Mesenchymal stem cell (in vitro differentiated cells and primary cell): ENCODE measurements around the gene CAMK1G.

Experiments
- DNase-seq: peaks from one replicate; pipeline ENCODE4 v3.0.0-alpha.2; 2013
- H2AFZ ChIP-seq: one replicate; pipeline ENCODE4 v1.6.1; 2013; ENCODE audit warnings: low read depth, mild to moderate bottlenecking, control low read depth, inconsistent platforms, low read length, moderate library complexity
- H2AK5ac ChIP-seq: 2 replicates; pipeline ENCODE4 v1.6.1; 2013; ENCODE audit warnings: low read length, moderate library complexity, mild to moderate bottlenecking, inconsistent platforms; ENCODE audit not compliant: severe bottlenecking
- H2BK120ac ChIP-seq: one replicate; pipeline ENCODE4 v1.6.1; 2013; ENCODE audit warnings: low read depth, mild to moderate bottlenecking, inconsistent platforms, low read length, moderate library complexity
- H2BK12ac ChIP-seq, 2 experiments: one replicate each; pipeline ENCODE4 v1.6.1; 2013; ENCODE audit warnings: inconsistent platforms in 2 of 2, low read length in 2 of 2, mild to moderate bottlenecking in 2 of 2, moderate library complexity in 2 of 2, control low read depth in 1 of 2
- H2BK15ac ChIP-seq: one replicate; pipeline ENCODE4 v1.6.1; 2013; ENCODE audit warnings: mild to moderate bottlenecking, low read depth, inconsistent platforms; ENCODE audit not compliant: poor library complexity, severe bottlenecking
- H2BK5ac ChIP-seq: 2 replicates; pipeline ENCODE4 v1.6.1; 2013; ENCODE audit warnings: low read depth, mild to moderate bottlenecking, low read length, control low read depth, inconsistent platforms; ENCODE audit not compliant: poor library complexity, severe bottlenecking
- H3K14ac ChIP-seq, 2 experiments: one replicate each; pipeline ENCODE4 v1.6.1; 2013; ENCODE audit warnings: inconsistent platforms in 2 of 2, low read length in 2 of 2, control low read depth in 1 of 2, mild to moderate bottlenecking in 1 of 2, moderate library complexity in 1 of 2
- H3K18ac ChIP-seq, 2 experiments: one replicate each; pipeline ENCODE4 v1.6.1; 2013; ENCODE audit warnings: inconsistent platforms in 2 of 2, low read length in 2 of 2, control low read depth in 1 of 2, low read depth in 1 of 2, mild to moderate bottlenecking in 1 of 2
- H3K23ac ChIP-seq, 2 experiments: one replicate each; pipeline ENCODE4 v1.6.1; 2013; ENCODE audit warnings: inconsistent platforms in 2 of 2, low read length in 2 of 2, mild to moderate bottlenecking in 2 of 2, moderate library complexity in 2 of 2, control low read depth in 1 of 2
- H3K27ac ChIP-seq: 2 replicates; pipeline ENCODE4 v1.5.1; 2013; ENCODE audit warnings: mild to moderate bottlenecking, moderate library complexity, low read length, control low read depth, inconsistent platforms; ENCODE audit not compliant: poor library complexity, severe bottlenecking
- H3K27me3 ChIP-seq, 2 experiments: 2 replicates each; pipeline versions ENCODE4 v1.6.1 to v1.7.0; 2013; ENCODE audit warnings: low read length in 2 of 2, mild to moderate bottlenecking in 2 of 2, moderate library complexity in 2 of 2, control low read depth in 1 of 2, inconsistent platforms in 1 of 2; ENCODE audit not compliant: control insufficient read depth in 1 of 2, insufficient read depth in 1 of 2
- H3K36me3 ChIP-seq, 2 experiments: 2 replicates each; pipeline versions ENCODE4 v1.6.1 to v1.7.0; 2013; ENCODE audit warnings: low read length in 2 of 2, control low read depth in 1 of 2, inconsistent platforms in 1 of 2, low read depth in 1 of 2, mild to moderate bottlenecking in 1 of 2; ENCODE audit not compliant: insufficient read depth in 2 of 2, control insufficient read depth in 1 of 2
- H3K4ac ChIP-seq, 2 experiments: one replicate each; pipeline ENCODE4 v1.6.1; 2013; ENCODE audit warnings: inconsistent platforms in 2 of 2, low read length in 2 of 2, mild to moderate bottlenecking in 2 of 2, moderate library complexity in 2 of 2, control low read depth in 1 of 2, low read depth in 1 of 2
- H3K4me1 ChIP-seq: 2 replicates; pipeline ENCODE4 v1.6.1; 2013; ENCODE audit warnings: low read depth, low read length, control low read depth; ENCODE audit not compliant: control insufficient read depth, insufficient read depth
- H3K4me2 ChIP-seq: 2 replicates; pipeline ENCODE4 v1.6.1; 2013; ENCODE audit warnings: low read length, mild to moderate bottlenecking, inconsistent platforms; ENCODE audit not compliant: poor library complexity, severe bottlenecking
- H3K4me3 ChIP-seq, 2 experiments: 2 replicates each; pipeline versions ENCODE4 v1.5.1 to v1.7.0; 2013; ENCODE audit warnings: low read length in 2 of 2, mild to moderate bottlenecking in 2 of 2, control low read depth in 1 of 2, low read depth in 1 of 2; ENCODE audit not compliant: insufficient read depth in 1 of 2
- H3K79me1 ChIP-seq: replicated peaks from 2 replicates; pipeline ENCODE4 v1.6.1; 2013; ENCODE audit warnings: mild to moderate bottlenecking, control low read depth, low read length, inconsistent platforms; ENCODE audit not compliant: poor library complexity, severe bottlenecking
- H3K9ac ChIP-seq: 2 replicates; pipeline ENCODE4 v1.7.0; 2013; ENCODE audit warnings: mild to moderate bottlenecking, low read length, moderate library complexity
- H3K9me3 ChIP-seq: 2 replicates; pipeline ENCODE4 v1.7.0; 2013; ENCODE audit warnings: mild to moderate bottlenecking, low read length; ENCODE audit not compliant: control insufficient read depth
- H4K8ac ChIP-seq: one replicate; pipeline ENCODE4 v1.6.1; 2013; ENCODE audit warnings: inconsistent platforms, mild to moderate bottlenecking, low read length, moderate library complexity
- H4K91ac ChIP-seq: one replicate; pipeline ENCODE4 v1.6.1; 2013; ENCODE audit warnings: mild to moderate bottlenecking, low read length, inconsistent platforms
- WGBS: methylation state at CpG from one replicate; pipeline ENCODE4 v1.1.7; 2013; ENCODE audit warnings: mixed read lengths; 5-methylcytosine and 5-hydroxymethylcytosine counted together

Gene CAMK1G

DNA sequence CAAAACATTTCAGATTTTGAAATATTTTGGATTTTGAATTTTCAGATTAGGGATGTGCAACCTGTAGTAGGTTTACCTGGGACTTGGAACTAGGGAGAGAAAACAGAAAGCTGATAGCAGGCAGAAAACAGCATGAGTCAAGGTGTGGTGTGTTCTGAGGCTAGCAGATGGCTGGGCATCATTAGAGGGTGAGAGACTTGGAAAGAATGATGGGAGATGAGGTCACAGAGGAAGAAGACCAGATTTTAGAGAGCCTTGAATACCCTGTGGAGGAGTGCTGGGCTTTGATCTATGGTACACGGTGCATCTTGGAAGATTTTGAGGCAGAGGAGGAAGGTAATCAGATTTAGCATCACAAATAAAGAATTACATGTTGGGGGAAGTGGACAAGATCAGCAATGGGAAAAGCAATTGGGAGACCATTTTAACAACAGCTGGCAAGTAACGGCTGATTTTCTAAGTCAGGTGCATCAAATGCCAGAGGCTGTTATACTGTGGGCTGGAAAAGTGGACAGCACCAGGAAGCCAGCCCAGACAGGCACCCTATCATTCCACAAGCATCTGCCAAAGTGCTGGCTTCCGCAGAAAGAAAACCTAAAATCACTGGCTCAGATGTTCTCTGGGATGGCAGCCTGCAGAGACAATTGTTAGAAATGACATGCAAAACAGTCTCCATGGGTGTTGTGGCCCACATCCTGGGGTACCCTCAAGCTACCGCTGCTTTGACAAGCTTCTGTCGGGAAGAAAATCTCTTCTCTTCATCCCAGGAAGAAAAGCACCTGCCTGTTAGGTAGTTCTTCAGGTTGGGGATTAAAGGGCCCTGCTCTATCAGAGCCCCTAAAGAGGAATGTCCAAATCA lies 30.9 kb upstream of the CAMK1G start:
- H4K8ac ChIP-seq = no peak overlapping the region
- H2AFZ ChIP-seq = no peak overlapping the region
- DNase-seq = no peak
- WGBS = 72% methylated on average over 3 of the region's 5 CpGs
- H2AK5ac ChIP-seq = no peak overlapping the region
- H3K4me2 ChIP-seq = no peak overlapping the region
- no peak overlapping the region for H2BK12ac ChIP-seq
- no peak overlapping the region for H4K91ac ChIP-seq
- H2BK120ac ChIP-seq = no peak overlapping the region
- peaks cover 1% of the 10 kb centered on the region for H3K4me1 ChIP-seq
- no peak overlapping the region for H3K27ac ChIP-seq
- no peak overlapping the region for H3K4me3 ChIP-seq
- H3K27me3 ChIP-seq = peaks cover 27 to 32% of the 10 kb centered on the region in 2 experiments
- H3K36me3 ChIP-seq = no peaks in the 10 kb centered on the region
- H3K23ac ChIP-seq = no peak overlapping the region
- no peak overlapping the region for H3K9ac ChIP-seq
- no peak overlapping the region for H3K4ac ChIP-seq
- H2BK5ac ChIP-seq = no peak overlapping the region
- H2BK15ac ChIP-seq = no peak overlapping the region
- H3K14ac ChIP-seq = no peak overlapping the region
- H3K79me1 ChIP-seq = no peaks in the 10 kb centered on the region
- H3K18ac ChIP-seq = no peak overlapping the region
- no peaks in the 10 kb centered on the region for H3K9me3 ChIP-seq

DNA sequence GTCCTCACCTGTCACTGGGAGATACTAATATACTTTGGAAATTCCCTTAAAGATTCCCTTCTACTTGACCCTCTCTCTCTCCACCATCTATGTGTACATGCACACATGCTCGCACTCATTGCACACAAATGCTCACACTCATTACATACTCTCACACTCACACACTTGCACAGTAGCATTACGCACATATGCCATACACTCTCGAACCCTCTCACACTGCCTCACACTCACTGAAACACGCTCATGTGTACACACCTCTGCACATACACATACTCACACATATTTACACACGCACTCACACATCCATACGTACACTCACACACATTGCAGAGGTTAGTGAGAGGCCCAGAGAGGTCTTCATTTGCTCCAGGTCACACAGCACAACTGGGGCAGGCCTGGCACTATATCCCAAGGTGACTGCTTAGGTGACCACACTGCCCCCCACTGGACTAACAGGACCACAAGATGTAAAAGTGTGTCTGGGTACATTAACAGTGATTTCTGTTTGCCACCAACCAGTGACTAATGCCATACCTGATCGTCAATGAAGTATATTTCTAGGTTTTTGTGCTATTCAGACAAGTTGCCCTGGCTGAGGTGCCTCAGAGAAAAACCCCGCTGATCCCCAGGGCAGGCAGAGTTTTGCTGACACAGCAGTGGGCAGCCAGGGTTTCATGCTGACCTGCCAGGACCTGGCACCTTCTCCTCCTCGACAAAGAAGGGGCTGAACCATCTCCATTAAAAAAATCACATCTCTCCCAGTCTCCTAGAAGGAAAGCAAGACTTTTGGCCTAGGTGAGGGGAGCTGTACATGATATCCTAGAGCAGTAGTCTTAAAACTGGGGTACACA lies 28.5 kb upstream of the CAMK1G start:
- Histone ChIP-seq H2AFZ (no peak overlapping the region), H2BK15ac (no peak overlapping the region), H3K4me1 (no peaks in the 10 kb centered on the region), H3K9ac (no peak overlapping the region), H2BK5ac (no peak overlapping the region), H3K23ac (no peak overlapping the region), H2BK120ac (no peak overlapping the region), H2BK12ac (no peak overlapping the region), H3K27me3 (peaks cover 10 to 20% of the 10 kb centered on the region in 2 experiments), H3K79me1 (no peaks in the 10 kb centered on the region), H3K9me3 (no peaks in the 10 kb centered on the region), H3K14ac (no peak overlapping the region), H3K4ac (no peak overlapping the region), H4K91ac (no peak overlapping the region), H3K18ac (no peak overlapping the region), H3K36me3 (no peaks in the 10 kb centered on the region), H3K4me3 (no peak overlapping the region), H2AK5ac (no peak overlapping the region), H3K27ac (no peak overlapping the region), H3K4me2 (no peak overlapping the region), H4K8ac (no peak overlapping the region)
- DNase-seq = no peak
- WGBS = 95% methylated on average over 8 of the region's 9 CpGs

GRCh38 chr1:209556162-209556690 lies 27.3 kb upstream of the CAMK1G start:
- no peak overlapping the region for H3K4ac ChIP-seq
- H4K91ac ChIP-seq = no peak overlapping the region
- no peaks in the 10 kb centered on the region for H3K79me1 ChIP-seq
- H3K4me3 ChIP-seq = no peak overlapping the region
- no peak overlapping the region for H2AFZ ChIP-seq
- H3K14ac ChIP-seq = no peak overlapping the region
- no peaks in the 10 kb centered on the region for H3K4me1 ChIP-seq
- no peak overlapping the region for H2BK15ac ChIP-seq
- no peak for DNase-seq
- H3K18ac ChIP-seq = no peak overlapping the region
- no peak overlapping the region for H2AK5ac ChIP-seq
- no peak overlapping the region for H2BK120ac ChIP-seq
- no peak overlapping the region for H2BK5ac ChIP-seq
- H4K8ac ChIP-seq = no peak overlapping the region
- no peaks in the 10 kb centered on the region for H3K9me3 ChIP-seq
- no peak overlapping the region for H2BK12ac ChIP-seq
- WGBS = 63% methylated on average over 1 of the region's 1 CpG
- H3K27ac ChIP-seq = no peak overlapping the region
- H3K4me2 ChIP-seq = no peak overlapping the region
- H3K23ac ChIP-seq = no peak overlapping the region
- H3K9ac ChIP-seq = no peak overlapping the region
- no peaks in the 10 kb centered on the region for H3K36me3 ChIP-seq
- H3K27me3 ChIP-seq = peaks cover 9 to 16% of the 10 kb centered on the region in 2 experiments

DNA sequence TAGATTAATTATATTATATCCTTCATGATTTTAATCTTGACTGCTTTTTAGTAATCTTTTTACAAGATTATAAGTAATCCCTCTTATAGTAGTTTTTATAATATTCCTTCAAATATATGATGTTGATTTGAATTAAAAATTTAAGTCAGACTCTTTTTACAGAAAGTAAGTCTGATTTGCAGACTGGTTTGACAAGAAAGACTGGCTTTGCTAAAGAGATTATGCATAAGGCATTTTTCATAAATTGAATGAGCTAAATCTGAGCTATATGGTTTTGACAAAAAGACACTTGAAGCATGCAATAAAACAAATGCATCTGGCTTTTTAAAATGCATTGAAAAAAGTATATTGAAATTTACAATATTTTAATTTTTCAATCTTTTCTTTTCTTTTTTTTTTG lies 26.3 kb upstream of the CAMK1G start:
- Histone ChIP-seq H3K9me3 (no peaks in the 10 kb centered on the region), H4K91ac (no peak overlapping the region), H3K36me3 (no peaks in the 10 kb centered on the region), H3K79me1 (no peaks in the 10 kb centered on the region), H3K14ac (no peak overlapping the region), H3K9ac (no peak overlapping the region), H3K4me2 (no peak overlapping the region), H3K27ac (no peak overlapping the region), H2AK5ac (no peak overlapping the region), H3K4ac (no peak overlapping the region), H3K23ac (no peak overlapping the region), H2BK12ac (no peak overlapping the region), H2AFZ (no peak overlapping the region), H3K4me3 (no peak overlapping the region), H4K8ac (no peak overlapping the region), H3K27me3 (peaks cover 2 to 8% of the 10 kb centered on the region in 2 experiments), H3K4me1 (no peaks in the 10 kb centered on the region), H2BK120ac (no peak overlapping the region), H3K18ac (no peak overlapping the region), H2BK5ac (no peak overlapping the region), H2BK15ac (no peak overlapping the region)
- no peak for DNase-seq
